ENCODE results near the gene CDH11.

DNA sequence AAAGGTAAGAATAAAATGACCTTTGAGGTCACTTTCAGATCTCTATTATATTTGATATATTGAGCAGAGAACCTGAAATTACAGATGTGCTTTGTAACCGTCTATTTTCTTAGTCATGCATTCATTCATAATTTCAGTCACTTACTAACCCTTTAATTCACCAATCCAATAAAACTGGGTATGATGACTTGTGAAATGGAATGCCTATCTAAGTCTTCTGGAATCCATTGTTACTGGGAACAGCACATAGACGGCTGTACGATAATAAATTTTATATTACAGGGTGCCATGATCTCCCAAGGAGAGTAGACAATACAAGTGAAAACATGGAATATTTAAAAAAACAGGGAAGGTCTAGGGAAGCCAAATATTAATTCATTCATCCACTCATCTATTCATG is 22.9 kb downstream of the CDH11 start:
- TF ChIP-seq, protein P1, sequence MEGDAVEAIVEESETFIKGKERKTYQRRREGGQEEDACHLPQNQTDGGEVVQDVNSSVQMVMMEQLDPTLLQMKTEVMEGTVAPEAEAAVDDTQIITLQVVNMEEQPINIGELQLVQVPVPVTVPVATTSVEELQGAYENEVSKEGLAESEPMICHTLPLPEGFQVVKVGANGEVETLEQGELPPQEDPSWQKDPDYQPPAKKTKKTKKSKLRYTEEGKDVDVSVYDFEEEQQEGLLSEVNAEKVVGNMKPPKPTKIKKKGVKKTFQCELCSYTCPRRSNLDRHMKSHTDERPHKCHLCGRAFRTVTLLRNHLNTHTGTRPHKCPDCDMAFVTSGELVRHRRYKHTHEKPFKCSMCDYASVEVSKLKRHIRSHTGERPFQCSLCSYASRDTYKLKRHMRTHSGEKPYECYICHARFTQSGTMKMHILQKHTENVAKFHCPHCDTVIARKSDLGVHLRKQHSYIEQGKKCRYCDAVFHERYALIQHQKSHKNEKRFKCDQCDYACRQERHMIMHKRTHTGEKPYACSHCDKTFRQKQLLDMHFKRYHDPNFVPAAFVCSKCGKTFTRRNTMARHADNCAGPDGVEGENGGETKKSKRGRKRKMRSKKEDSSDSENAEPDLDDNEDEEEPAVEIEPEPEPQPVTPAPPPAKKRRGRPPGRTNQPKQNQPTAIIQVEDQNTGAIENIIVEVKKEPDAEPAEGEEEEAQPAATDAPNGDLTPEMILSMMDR (conservative IDR thresholded peaks at IDR 0.05; ENCODE audit: low read depth, low read length) = no peak
- TF ChIP-seq EZH2 (IDR thresholded peaks at IDR 0.05; ENCODE audit: borderline replicate concordance, low read depth, low read length, poor library complexity, severe bottlenecking) = no peak
